Activated naive CD4-positive, alpha-beta T cell treated with anti-CD3 and anti-CD28 coated beads, Interleukin-2, amount 50 U/mL, for 24 hours (primary cell): ENCODE measurements around the gene MED19.
A peak's percentile ranks its signal among the peaks of the same experiment; 100 is the strongest.
"Not testable (repeated sequence)": the region's sequence is repeated elsewhere in the genome, so short reads cannot be mapped to it uniquely, and the experiment has no call there.

ENCODE experiments used
- H3K27ac Mint-ChIP-seq: one replicate; pipeline ENCODE4 v1.8.0; 2021; ENCODE audit warnings: mild to moderate bottlenecking, mixed read lengths
- H3K27me3 Mint-ChIP-seq: one replicate; pipeline ENCODE4 v1.8.0; 2021; ENCODE audit warnings: mixed read lengths
- H3K36me3 Mint-ChIP-seq: one replicate; pipeline ENCODE4 v1.8.0; 2021; ENCODE audit warnings: mixed read lengths
- H3K4me1 Mint-ChIP-seq: one replicate; pipeline ENCODE4 v1.8.0; 2021; ENCODE audit warnings: mixed read lengths
- H3K4me3 Mint-ChIP-seq: one replicate; pipeline ENCODE4 v1.8.0; 2021; ENCODE audit warnings: mild to moderate bottlenecking, mixed read lengths
- H3K9me3 Mint-ChIP-seq: one replicate; pipeline ENCODE4 v1.8.0; 2021; ENCODE audit warnings: mixed read lengths

Gene MED19

DNA sequence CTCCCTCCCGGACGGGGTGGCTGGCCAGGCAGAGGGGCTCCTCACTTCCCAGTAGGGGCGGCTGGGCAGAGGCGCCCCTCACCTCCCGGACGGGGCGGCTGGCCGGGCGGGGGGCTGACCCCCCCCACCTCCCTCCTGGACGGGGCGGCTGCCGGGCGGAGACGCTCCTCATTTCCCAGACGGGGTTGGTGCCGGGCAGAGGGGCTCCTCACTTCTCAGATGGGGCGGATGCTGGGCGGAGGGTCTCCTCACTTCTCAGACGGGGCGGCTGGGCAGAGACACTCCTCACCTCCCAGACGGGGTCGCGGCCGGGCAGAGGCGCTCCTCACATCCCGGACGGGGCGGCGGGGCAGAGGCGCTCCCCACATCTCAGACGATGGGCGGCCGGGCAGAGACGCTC is 4.7 kb upstream of the MED19 start:
- not testable (repeated sequence) for H3K27me3 Mint-ChIP-seq, H3K4me3 Mint-ChIP-seq, H3K36me3 Mint-ChIP-seq, H3K27ac Mint-ChIP-seq, H3K9me3 Mint-ChIP-seq
- peaks cover 23% of the 10 kb centered on the region for H3K4me1 Mint-ChIP-seq

DNA sequence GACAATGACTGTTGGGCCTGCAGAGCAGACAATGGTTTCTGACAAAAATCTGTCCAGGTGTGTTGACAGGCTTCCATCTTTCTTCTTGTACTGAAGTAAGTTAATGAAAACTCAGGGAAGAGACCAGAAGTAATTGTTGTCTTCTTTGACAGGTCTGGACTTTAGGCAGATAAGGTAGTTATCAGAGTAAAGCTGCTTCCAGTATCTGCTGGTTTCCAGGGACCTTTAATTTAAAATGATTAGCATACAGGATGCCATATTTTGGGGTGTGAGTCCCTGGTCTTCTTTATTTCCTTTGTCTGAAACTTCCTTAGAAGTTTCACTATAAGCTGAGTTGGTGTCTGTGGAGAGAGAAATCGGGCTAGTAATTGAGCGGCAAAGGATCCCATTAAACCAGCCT is 1.8 kb upstream of the MED19 start:
- H3K4me3 Mint-ChIP-seq: peak overlapping the region; percentile 100

DNA sequence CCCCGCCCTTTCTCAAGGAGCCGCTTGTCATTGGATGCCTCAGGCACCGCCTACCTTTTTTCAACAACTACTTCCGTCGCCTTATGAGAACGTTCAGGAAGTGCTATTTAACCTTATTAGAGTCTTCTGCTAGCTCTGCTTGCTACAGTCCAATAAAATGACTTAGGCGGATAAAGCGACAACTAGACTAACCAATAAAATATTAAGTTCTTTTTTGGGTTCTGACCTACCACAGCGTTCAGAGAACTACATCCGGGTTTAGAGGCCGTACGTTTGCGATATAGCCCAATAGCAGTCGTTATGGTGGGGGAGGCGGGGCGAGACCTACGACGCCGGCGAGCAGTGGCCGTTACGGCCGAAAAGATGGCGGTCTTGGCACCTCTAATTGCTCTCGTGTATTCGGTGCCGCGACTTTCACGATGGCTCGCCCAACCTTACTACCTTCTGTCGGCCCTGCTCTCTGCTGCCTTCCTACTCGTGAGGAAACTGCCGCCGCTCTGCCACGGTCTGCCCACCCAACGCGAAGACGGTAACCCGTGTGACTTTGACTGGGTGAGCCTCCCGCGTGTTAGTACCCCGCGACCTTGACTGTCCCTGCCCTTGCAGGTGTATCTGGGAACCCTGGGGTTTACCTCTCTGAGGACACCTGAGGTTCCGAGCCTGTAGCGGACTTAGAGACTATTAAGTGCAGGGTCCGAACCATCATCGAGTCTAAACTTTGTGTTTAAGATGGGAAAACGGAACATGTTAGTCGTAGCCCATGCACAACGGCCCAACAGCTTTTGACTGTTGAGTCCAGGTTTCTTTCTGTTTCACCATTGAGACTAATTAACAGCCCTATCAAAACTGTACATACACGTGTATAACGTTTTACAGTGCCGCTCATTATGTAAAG is 488 bp upstream of the MED19 start, which contains the start of gene TMX2:
Gene TMX2 (plus strand): TSS at position 338 of the 895 bp plus-strand sequence. CDS start 26 bp downstream, at position 364.
- Mint-ChIP-seq H3K36me3 (no peaks in the 10 kb centered on the region), H3K9me3 (no peaks in the 10 kb centered on the region), H3K27me3 (no peaks in the 10 kb centered on the region), H3K27ac (peak within 1 kb of the TSS; percentile 97), H3K4me1 (peaks cover 47% of the 10 kb centered on the region), H3K4me3 (peak within 1 kb of the TSS; percentile 100)

More for the DNA sequence above, 1.8 kb upstream of the MED19 start:
- no peaks in the 10 kb centered on the region for H3K36me3 Mint-ChIP-seq
- H3K27ac Mint-ChIP-seq: peak overlapping the region; percentile 65
- no peaks in the 10 kb centered on the region for H3K9me3 Mint-ChIP-seq
- no peaks in the 10 kb centered on the region for H3K27me3 Mint-ChIP-seq
- peaks cover 42% of the 10 kb centered on the region for H3K4me1 Mint-ChIP-seq

DNA sequence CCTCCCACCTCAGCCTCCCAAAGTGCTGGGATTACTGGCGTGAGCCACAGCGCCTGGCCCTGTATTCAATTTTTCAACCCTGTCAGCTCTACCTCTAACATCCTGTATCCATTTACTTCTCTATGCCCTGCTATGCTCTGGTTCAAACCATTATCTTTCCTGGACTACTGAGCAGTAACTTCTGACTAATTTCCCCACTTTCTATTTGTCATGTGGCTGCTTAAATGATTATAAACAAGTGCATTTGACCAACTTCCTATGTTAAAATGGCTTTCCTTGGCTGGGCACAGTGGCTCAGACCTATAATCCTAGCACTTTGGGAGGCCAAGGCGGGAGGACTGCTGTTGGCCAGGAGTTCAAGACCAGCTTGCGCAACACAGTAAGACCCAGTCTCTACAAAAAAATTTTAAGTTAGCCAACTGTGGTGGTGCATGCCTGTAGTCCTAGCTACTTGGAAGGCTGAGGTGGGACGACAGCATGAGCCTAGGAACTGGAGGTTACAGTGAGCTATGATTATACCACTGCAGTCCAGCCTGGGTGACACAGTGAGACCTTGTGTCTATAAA is 2.1 kb downstream of the MED19 start:
- Mint-ChIP-seq H3K36me3 (no peaks in the 10 kb centered on the region), H3K9me3 (no peaks in the 10 kb centered on the region), H3K27me3 (no peaks in the 10 kb centered on the region), H3K27ac (peak overlapping the region; percentile 69), H3K4me3 (peak overlapping the region; percentile 0), H3K4me1 (peaks cover 47% of the 10 kb centered on the region)

DNA sequence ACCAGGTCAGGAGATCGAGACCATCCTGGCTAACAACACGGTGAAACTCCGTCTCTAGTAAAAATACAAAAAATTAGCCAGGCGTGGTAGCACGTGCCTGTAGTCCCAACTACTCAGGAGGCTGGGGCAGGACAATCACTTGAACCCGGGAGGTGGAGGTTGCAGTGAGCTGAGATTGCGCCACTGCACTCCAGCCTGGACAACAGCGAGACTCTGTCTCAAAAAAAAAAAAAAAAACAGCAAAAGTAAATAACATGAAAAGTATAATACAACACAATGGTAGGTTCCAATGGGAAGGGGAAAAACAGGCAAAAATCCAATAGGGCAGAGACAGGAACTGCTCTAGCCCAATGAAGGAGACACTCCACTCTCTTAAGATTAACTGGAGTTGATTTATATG is 6.6 kb downstream of the MED19 start:
- H3K9me3 Mint-ChIP-seq, H3K27me3 Mint-ChIP-seq, H3K36me3 Mint-ChIP-seq, H3K4me3 Mint-ChIP-seq: not testable (repeated sequence)
- peak overlapping the region; percentile 51 for H3K27ac Mint-ChIP-seq
- H3K4me1 Mint-ChIP-seq: peaks cover 17% of the 10 kb centered on the region

DNA sequence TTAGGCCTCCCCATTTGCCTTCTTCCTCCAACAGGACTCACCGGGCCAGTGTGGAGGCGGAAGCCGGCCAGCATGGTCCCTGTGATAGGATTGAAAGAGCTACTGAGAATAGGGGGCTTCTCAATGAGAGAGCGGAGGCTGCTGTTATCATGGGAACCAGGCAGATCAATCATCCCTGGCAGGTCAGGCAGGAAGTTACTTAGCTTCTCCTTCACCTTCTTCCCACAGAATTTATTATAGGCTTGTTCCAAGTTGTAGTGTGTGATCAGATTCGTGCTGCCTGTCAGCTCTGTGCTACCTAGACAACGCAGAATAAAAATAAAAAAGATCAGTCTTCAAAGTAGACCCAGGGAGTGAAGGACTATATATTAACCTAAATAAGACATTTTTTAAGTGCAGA is 7.1 kb downstream of the MED19 start:
- Mint-ChIP-seq H3K27me3 (no peaks in the 10 kb centered on the region), H3K36me3 (peaks cover 6% of the 10 kb centered on the region), H3K4me3 (no peak overlapping the region), H3K9me3 (no peaks in the 10 kb centered on the region), H3K27ac (peak overlapping the region; percentile 72), H3K4me1 (peaks cover 12% of the 10 kb centered on the region)

DNA sequence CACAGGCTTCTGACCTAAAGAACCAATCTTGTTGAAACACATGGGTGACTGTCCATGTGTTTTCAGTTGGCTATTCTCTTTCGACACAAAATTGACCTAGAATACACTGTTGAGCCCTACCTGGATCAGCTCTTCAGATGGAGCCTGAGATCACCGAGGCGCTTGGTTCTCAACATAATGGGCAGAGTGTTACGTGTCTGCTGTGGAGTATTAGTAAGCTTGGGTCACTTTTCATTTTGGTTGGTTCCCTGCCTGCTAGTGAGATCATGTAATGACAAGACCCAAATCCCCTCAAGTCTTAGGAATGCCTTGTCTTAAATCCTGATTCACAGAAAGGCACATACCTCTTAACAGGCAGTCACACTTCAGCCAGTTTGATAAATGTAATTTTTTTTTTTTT is 8.7 kb downstream of the MED19 start:
- peak overlapping the region; percentile 41 for H3K27ac Mint-ChIP-seq
- no peak overlapping the region for H3K4me3 Mint-ChIP-seq
- H3K27me3 Mint-ChIP-seq: no peaks in the 10 kb centered on the region
- no peaks in the 10 kb centered on the region for H3K9me3 Mint-ChIP-seq
- peaks cover 8% of the 10 kb centered on the region for H3K36me3 Mint-ChIP-seq
- peaks cover 4% of the 10 kb centered on the region for H3K4me1 Mint-ChIP-seq

DNA sequence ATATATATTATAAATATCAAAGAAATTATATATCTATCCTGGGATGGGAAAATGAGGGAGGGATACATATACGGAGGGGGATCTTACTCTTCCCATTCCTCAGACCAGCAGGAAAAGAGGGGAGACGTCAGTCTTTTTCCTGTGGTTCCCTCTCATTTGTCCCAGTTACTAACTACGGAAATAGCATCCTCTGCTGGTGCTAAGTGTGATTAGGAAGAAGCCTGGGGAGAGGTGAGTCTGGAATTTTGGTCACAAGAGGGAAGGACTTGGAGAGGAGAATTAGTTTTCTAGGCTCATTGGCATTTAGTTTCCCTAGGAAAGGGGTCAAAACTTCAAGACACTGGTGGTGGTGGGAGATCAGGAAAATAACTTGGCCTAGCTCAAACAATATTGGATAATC is 11.6 kb downstream of the MED19 start:
- no peaks in the 10 kb centered on the region for H3K27me3 Mint-ChIP-seq
- no peak overlapping the region for H3K4me3 Mint-ChIP-seq
- no peaks in the 10 kb centered on the region for H3K9me3 Mint-ChIP-seq
- H3K36me3 Mint-ChIP-seq: peaks cover 13% of the 10 kb centered on the region
- no peak overlapping the region for H3K27ac Mint-ChIP-seq
- no peaks in the 10 kb centered on the region for H3K4me1 Mint-ChIP-seq

DNA sequence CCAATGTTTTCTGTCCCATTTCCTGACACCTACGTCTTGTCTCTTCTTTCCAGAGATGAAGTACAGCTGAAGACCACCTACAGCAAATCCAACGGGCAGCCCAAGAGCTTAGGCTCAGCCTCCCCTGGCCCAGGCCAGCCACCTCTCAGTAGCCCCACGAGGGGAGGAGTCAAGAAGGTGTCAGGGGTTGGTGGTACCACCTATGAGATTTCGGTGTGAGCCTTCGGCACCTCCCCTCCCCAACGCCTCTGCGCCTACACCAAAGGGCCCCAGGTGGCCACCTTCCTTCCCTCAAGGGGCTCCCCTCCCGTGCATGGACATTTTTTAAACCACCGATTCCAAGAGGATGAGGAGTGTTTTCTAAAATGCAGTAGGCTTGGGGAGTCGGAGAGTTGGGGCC is 12.2 kb downstream of the MED19 start:
- peaks cover 13% of the 10 kb centered on the region for H3K36me3 Mint-ChIP-seq
- no peaks in the 10 kb centered on the region for H3K4me1 Mint-ChIP-seq
- no peaks in the 10 kb centered on the region for H3K27me3 Mint-ChIP-seq
- no peaks in the 10 kb centered on the region for H3K9me3 Mint-ChIP-seq
- H3K4me3 Mint-ChIP-seq: no peak overlapping the region
- H3K27ac Mint-ChIP-seq: peak overlapping the region; percentile 57

DNA sequence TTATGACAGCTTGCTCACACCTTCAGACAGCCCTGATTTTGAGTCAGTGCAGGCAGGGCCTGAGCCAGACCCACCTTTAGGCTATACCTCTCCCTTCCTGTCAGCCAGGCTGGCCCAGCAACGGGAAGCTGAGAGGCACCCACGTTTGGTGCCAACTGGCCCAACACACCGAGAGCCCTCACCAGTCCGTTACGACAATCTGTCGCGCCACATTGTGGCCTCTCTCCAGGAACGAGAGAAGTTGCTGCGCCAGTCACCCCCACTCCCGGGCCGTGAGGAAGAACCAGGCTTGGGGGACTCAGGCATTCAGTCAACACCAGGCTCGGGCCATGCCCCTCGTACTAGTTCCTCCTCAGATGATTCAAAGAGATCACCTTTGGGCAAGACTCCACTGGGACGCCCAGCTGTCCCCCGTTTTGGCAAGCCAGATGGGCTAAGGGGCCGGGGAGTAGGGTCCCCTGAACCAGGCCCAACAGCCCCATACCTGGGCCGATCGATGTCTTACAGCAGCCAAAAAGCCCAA is 13.1 kb downstream of the MED19 start:
- Mint-ChIP-seq H3K36me3 (peaks cover 11% of the 10 kb centered on the region), H3K9me3 (no peaks in the 10 kb centered on the region), H3K27me3 (no peaks in the 10 kb centered on the region), H3K4me3 (no peak overlapping the region), H3K4me1 (no peaks in the 10 kb centered on the region), H3K27ac (no peak overlapping the region)

DNA sequence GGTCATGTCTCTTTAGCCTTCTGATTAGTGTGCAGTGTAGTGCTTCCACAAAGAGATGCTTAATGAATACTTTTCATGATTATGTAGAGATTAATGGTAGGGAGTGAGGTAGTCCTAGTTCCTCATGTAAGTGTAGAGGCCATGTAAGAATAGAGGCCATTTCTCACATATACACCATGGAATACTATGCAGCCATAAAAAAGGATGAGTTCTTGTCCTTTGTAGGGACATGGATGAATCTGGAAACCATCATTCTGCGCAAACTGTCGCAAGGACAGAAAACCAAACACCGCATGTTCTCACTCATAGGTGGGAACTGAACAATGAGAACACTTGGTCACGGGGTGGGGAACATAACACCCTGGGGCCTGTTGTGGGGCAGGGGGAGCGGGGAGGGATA is 21.5 kb downstream of the MED19 start:
- H3K36me3 Mint-ChIP-seq: peaks cover 17% of the 10 kb centered on the region
- H3K9me3 Mint-ChIP-seq, H3K4me1 Mint-ChIP-seq, H3K27me3 Mint-ChIP-seq, H3K27ac Mint-ChIP-seq, H3K4me3 Mint-ChIP-seq: not testable (repeated sequence)

DNA sequence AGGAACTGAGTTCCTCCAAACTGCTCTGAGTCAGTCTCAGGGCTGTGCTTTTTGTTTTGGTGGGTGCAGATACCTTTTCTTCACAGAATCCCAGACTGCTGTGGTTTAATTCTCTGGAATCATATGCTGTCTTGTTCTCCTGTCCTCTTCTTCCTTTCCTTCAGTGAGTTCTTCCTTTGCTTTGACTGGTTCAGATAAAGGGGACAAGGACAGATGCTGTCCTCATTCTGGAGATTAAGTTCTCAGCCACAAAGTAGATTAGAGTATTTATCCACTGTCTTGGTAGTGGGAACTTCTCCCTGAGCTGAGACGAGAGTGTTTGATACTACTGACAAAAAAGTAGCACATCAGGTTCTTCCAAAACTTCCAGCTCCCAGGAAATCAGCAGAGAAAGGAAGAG is 30.8 kb downstream of the MED19 start:
- Mint-ChIP-seq H3K36me3 (peaks cover 18% of the 10 kb centered on the region), H3K4me1 (peaks cover 54% of the 10 kb centered on the region), H3K27ac (peak overlapping the region; percentile 59), H3K4me3 (no peak overlapping the region), H3K27me3 (no peaks in the 10 kb centered on the region), H3K9me3 (no peaks in the 10 kb centered on the region)

DNA sequence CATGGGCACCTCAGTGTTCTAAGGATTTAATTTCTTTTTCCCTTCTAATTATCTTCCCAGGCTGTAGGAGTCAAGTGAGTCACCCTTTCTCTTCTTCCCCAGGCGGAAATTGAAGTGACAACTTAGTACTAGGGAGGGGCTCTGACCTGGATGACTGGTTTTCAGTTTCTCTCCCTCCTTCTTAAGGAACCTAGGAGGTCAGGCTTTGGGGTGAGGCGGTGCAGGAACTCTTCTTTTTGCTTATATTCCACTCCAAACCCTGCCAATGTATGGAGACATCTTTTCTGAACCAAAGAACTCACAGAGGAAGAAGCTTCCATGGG is 31.5 kb downstream of the MED19 start:
- Mint-ChIP-seq H3K4me1 (peaks cover 61% of the 10 kb centered on the region), H3K27me3 (no peaks in the 10 kb centered on the region)

DNA sequence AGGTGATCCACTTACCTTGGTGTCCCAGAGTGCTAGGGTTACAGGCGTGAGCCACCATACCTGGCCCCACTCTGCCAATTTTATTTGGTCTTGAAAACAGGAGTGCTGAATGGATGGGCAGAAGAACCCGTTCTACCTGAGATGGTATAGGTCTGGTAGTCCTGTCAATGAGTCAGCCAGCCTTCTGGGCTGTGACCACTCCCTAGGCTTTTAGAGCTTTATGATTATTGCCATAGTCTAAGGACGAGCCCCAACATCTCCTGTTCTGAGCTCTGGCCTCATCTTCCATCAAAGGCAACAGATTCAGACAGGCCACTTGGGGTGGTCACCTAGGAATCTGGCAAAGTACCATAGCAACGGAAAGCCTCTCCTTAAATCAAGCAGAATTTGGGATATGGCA is 32.6 kb downstream of the MED19 start:
- Mint-ChIP-seq H3K36me3 (peaks cover 23% of the 10 kb centered on the region), H3K27me3 (no peaks in the 10 kb centered on the region), H3K9me3 (no peaks in the 10 kb centered on the region), H3K4me3 (no peak overlapping the region), H3K27ac (no peak overlapping the region), H3K4me1 (peaks cover 72% of the 10 kb centered on the region)

More for the DNA sequence above, 31.5 kb downstream of the MED19 start:
- no peaks in the 10 kb centered on the region for H3K9me3 Mint-ChIP-seq
- H3K4me3 Mint-ChIP-seq: no peak overlapping the region
- H3K36me3 Mint-ChIP-seq: peaks cover 22% of the 10 kb centered on the region
- peak overlapping the region; percentile 4 for H3K27ac Mint-ChIP-seq

DNA sequence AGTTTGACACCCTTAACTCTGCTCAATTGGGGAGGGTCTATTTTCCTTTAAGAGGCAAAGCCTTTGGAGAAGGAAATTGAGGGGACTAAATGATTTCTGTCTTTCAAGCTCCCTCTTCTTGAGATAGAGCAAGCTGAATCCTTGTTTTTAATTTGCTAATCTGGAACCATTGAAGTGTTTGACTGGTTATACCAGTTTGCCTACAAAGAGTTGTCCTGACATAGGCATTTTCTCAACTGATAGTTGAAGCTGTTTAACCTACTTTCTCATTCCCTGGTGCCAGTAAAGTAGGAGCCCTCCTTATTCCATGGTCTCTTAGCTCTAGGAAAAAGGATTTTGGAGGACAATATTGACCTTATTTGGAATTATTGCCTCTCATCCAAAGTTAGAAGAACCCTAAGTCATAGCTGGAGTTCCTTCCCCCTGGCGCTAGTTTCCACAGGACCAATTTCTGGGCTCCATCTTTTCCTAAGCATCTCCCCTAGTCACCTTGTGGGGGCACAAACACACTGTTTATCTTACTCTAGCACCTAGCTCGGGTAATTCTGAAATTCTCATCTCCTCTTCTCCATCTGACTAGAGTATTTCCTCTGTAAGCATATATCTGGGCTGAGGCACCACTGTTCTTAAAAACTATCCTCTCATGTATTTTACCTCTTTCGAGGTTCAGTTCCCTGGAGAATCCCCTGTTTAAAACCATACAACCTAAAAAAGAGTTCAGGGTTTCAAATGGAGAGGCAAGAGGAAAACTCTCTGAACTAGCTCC is 36.7 kb downstream of the MED19 start:
- peak overlapping the region; percentile 61 for H3K4me3 Mint-ChIP-seq
- H3K36me3 Mint-ChIP-seq: peaks cover 24% of the 10 kb centered on the region
- H3K9me3 Mint-ChIP-seq: no peaks in the 10 kb centered on the region
- peaks cover 84% of the 10 kb centered on the region for H3K4me1 Mint-ChIP-seq
- peak overlapping the region; percentile 72 for H3K27ac Mint-ChIP-seq
- H3K27me3 Mint-ChIP-seq: no peaks in the 10 kb centered on the region

DNA sequence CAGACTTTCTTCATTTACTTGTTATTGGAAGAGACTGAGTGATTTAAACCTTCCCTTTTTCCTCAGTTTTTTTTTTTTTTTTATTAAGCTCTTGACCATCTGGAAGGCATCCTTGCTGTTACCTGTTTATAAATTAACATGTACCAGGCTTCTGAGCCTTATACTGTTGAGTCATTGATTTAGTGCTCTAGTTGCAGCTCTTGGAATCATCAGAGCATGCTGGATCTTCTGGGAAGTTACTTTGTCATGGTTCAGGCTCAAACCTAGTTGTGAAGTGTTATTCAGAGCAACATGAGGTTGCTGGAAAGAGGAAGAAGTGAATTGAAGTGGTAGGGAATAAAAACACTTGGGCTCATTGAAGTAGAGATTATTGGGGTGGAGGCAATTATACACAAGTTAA is 37.8 kb downstream of the MED19 start:
- Mint-ChIP-seq H3K9me3 (no peaks in the 10 kb centered on the region), H3K27me3 (no peaks in the 10 kb centered on the region), H3K4me3 (peak overlapping the region; percentile 6), H3K36me3 (peaks cover 24% of the 10 kb centered on the region), H3K27ac (peak overlapping the region; percentile 82), H3K4me1 (peaks cover 86% of the 10 kb centered on the region)
